NCI-H524 (cell line): Measurements from ENCODE around the gene PRR16.

ENCODE experiments used
- DNase-seq, 2 experiments: peaks; one replicate each; lab custom pipeline; 2025; lab: John Stamatoyannopoulos, UW

The PRR16 gene

DNA sequence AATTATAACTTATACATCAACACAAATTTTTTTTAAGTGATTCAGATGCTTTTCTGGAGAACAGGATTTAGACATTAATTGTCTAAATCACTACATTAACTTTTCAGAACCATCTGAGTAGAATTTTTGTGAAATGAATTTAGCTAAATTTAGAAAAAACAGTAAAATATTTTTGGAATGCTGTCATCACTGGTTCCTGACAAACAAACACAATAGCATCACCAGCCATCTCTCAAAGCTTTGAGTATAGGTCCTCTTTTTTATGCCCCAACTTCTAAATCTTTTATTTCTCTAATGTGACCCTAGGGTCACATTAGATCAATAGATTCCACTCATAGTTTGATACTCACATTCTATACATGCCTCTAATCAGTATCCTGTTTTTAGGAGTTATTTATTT is 104.6 kb downstream of the PRR16 start:
- no peak for DNase-seq

DNA sequence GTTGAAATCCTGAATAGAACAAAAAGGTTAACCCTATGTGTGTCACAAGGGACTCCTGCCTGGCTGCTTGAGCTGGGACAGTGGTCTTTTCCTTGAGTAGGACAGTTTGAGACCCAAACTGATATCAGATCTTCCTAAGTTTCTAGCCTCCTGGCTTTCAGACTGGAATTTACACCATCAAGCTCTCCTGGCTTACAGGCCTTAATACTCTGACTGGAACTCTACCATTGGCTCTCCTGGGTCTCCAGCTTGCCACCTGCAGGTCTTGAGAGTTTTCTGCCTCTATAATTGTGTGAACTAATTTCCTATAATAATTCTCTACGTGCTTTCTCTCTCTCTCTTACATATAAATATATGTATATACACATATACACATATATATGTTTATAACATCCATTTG is 112.5 kb downstream of the PRR16 start:
- no peak for DNase-seq

GRCh38 chr5:120582635-120583034 is 118.5 kb downstream of the PRR16 start:
- no peak for DNase-seq

- no peak for DNase-seq
These were observed 122.5 kb downstream of the PRR16 start for GRCh38 chr5:120586646-120587045.

DNA sequence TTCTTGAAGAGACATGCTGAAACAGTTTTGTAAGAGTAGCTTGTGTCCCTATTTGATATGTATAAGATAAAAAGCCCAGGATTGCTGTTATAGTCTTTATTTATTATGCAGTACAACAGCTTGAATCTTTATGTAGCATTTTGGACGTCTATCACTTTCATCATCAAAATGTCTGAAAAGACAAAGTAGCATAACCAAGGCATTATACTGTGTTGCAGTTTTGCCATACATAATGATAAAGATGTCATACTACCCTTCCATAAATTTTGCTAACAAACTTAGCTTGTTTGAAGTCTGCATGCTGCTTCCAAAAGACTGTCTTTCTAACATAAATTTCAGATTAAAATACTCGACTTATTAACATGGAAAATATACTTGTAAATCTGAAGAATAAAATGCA is 127.8 kb downstream of the PRR16 start:
- DNase-seq, result no peak

DNA sequence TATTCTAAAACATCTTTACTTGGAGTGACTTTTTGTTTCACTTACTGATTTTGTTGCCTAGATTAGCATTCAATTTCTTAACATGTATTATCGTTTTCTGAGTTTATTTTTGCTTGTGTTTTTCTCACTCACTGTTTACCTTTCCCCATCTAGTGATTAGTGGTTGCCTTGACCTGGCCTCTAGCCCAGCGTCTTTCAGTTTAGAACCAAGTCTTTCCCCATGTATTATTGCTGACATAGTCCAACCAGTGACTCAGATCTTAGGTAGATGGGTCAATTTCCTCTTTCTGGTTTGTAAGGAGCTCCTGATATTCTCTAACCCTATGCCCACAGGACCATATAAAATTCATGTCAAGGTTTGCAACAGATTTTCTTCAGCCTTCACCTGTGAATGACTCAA is 135.5 kb downstream of the PRR16 start:
- no peak for DNase-seq

DNA sequence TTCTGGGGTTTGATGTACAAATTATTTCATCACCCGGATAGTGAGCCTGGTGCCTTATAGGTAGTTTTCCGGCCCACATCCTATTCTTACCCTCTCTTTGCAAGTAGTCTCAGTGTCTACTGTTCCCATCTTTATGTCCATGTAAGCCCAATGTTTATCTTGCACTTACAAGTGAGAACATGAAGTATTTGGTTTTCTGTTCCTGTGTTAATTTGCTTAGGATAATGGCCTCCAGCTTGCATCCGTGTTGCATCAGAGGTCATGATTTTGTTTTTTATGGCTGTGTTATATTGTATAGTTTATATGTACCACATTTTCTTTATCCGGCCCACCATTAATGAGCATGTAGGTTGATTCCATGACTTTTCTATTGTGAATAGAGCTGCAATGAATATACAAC is 136.5 kb downstream of the PRR16 start:
- no peak for DNase-seq

- no peak for DNase-seq
These were observed 137.9 kb downstream of the PRR16 start for GRCh38 chr5:120602033-120602432.

GRCh38 chr5:120604884-120605283 is 140.8 kb downstream of the PRR16 start:
- DNase-seq, result no peak

DNA sequence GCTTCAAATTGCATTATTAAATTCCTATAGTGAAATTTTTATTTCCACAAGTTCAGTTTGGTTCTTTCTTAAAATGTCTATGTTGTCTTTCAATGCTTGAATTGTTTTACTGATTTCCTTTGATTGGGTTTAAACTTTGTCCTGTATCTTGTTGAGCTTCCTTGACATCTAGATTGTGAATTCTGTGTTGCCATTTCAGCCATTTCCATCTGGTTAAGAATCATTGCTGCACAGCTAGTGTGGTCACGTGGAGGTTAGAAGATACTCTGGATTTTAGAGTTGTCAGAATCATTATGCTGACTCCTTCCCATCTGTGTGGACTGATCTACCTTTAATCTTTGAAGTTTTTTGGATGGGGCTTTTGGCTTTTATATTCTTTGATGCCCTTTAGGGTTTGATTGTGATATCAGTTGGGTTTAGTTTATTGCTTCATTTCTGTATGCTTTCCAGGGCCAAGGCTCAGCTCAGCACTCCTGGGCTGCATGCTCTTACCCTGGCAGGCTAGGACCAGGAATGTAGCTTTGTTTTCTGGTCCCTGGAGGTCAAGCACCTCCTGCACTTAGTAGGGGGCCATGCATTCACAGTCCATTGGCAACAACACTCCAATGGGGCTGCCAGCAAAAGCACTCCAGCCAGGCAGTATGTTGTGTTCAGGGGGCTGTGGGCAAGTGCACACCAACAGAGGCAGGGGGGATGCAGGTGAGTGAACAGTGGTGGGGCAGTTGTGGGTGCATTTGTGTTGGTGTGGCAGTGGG is 141.4 kb downstream of the PRR16 start:
- no peak for DNase-seq

- DNase-seq, result no peak
These were observed 145.5 kb downstream of the PRR16 start for GRCh38 chr5:120609570-120609969.

- no peak for DNase-seq
These were observed 146.0 kb downstream of the PRR16 start for GRCh38 chr5:120610145-120610544.

- DNase-seq, result no peak
These were observed 149.6 kb downstream of the PRR16 start for GRCh38 chr5:120613729-120614128.

DNA sequence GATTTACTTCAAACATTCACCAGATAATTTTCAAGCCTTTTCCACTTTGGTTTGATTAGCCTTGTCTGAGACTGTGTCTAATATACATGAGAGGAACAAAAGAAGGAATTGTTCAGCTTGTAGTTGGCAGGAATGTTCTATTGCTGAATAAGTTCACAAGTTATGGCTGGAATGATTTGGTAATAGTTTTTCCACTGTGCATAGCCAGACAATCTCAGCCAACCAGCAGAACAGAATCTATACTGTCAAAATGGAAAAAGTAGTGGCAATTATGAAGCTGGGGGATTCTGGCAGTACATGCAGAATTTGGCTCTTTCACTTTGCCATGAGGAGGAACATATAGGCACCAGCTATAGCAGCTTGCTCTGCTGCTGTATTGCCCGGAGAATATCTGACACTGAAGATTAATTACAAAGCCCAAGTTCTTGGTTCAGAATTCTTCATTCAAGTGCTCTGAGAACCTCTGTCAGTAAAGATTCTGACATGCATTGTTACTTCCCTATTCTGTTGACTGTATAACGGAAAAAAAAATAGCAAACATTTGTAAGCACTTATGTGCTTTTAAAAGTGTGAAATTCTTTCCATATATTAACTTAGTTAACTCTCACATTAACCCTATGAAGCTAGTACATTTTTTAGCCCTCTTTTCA is 150.6 kb downstream of the PRR16 start:
- DNase-seq, result no peak

- no peak for DNase-seq
These were observed 152.0 kb downstream of the PRR16 start for GRCh38 chr5:120615967-120616645.

DNA sequence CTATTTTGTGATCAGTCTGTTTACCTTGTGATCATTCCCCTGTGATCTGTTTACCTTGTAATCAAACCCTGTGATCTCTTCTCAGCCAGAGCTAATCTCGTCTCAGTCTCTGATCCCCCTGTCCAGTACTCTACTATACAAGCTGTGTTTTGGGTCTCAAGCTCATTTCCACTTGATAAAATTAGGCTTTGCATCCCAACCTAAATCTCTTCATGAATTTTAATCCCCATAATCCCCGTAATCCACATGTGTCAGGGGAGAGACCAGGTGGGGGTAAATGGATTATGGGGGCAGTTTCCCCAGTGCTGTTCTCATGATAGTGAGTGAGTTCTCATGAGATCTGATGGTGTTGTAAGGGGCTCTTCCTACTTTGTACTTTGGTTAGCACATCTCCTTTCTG is 157.2 kb downstream of the PRR16 start:
- peak; percentile 62 to 87 for DNase-seq

DNA sequence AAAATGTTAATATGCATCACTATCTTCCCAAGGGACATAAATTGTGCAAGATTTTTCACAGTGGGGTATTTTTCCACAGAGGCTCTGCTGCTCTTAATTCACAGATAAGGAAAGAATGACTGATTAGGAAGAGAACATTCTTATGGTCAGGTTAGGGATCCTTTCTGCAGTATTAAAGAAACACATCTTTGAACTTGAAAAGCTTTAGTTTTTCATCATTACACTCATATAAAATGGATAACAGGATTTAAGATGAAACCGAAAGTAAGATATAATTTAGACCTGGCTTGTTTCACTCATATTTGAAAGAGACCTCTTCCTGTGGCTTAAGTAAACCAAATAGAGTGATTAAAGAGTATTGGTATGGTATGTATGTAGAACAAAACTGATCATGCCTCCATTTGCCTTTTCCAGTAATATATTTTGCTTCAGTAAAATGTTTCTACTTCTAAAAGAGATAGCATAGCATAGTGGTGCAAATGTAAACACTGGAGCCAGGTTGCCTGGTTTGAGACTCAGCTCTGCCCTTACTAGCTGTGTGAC is 160.0 kb downstream of the PRR16 start:
- no peak for DNase-seq

DNA sequence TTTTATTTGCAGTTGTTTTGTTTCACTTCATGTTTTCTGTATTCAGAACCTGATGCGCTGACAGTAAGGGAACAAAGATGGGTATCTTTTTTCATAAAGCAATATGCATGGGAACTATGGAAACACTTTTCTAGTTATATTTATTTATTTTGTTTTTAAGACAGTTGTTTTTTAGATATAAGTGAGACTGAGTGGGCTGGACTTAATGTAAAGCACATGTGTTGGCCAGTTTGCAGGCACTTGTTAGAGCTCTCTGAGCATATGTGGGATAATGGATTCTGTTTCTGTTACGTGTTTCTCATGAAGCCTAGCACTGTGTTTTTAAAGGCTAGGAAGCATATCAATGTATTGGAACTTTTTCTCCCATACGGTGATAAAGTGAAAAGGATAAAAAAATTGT is 164.1 kb downstream of the PRR16 start:
- DNase-seq, result no peak

- DNase-seq, result no peak
These were observed 166.4 kb downstream of the PRR16 start for GRCh38 chr5:120630550-120630949.

- no peak for DNase-seq
These were observed 167.5 kb downstream of the PRR16 start for GRCh38 chr5:120631611-120632010.

GRCh38 chr5:120632430-120632829 is 168.3 kb downstream of the PRR16 start:
- no peak for DNase-seq

GRCh38 chr5:120638449-120638848 is 174.3 kb downstream of the PRR16 start:
- DNase-seq, result peak in 1 of 2 experiments; percentile 51

- DNase-seq, result no peak
These were observed 176.7 kb downstream of the PRR16 start for GRCh38 chr5:120640778-120641177.
